GM21786 (cell line): ENCODE measurements around the gene TRDMT1.
"Not testable (repeated sequence)": the region's sequence is repeated elsewhere in the genome, so short reads cannot be mapped to it uniquely, and the experiment has no call there.

Source experiments
- ATAC-seq: cut with Tn5 transposase; IDR thresholded peaks from one replicate; pipeline ENCODE4 v1.9.1; 2021; ENCODE audit not compliant: unreplicated experiment

Gene TRDMT1

GRCh38 chr10:17141504-17142229 lies 59.8 kb downstream of the TRDMT1 start:
- no peak for ATAC-seq

DNA sequence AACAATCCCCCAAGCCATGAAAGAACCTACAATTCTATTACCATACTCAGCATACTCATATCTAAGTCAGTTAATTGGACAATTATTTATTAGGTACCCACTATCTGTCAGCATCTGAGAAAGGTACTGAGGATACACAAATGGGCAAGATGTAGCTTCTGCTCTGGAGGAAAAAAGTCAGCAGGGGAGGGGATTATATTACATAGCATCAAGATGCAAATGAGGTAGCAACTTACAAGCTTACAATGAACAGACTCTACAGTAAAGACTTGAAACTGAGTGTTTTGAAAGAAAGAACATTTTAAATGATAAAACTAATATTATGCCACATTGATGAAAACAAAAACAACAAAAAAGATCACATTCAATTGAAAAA lies 61.1 kb downstream of the TRDMT1 start:
- no peak for ATAC-seq

DNA sequence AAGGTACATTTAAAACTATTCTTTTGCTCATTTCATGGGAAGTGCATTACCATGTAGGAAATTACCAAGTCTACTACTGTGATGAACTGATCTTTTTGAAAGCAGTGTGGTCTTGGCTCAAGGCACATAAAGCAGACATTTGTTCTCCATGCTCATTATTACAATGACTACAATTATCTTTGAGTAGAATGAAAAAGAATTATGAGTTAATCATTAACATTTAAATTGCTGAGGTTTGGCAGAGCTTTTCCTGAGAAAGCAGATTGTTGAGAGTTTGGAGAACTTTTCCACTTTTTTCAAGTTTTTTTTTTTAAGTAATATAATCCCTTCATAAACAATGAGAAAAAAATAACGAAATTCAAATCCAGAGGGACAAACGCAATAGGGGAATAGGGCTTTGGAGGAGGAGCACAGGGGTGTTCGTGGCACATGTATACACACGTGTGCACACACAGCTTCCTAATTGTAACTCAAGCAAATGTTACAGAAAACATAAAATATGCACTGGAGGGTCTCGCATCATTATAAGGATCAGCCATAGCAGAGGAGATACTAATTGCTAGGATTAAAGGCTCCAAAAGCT lies 62.9 kb downstream of the TRDMT1 start:
- ATAC-seq, result no peak

DNA sequence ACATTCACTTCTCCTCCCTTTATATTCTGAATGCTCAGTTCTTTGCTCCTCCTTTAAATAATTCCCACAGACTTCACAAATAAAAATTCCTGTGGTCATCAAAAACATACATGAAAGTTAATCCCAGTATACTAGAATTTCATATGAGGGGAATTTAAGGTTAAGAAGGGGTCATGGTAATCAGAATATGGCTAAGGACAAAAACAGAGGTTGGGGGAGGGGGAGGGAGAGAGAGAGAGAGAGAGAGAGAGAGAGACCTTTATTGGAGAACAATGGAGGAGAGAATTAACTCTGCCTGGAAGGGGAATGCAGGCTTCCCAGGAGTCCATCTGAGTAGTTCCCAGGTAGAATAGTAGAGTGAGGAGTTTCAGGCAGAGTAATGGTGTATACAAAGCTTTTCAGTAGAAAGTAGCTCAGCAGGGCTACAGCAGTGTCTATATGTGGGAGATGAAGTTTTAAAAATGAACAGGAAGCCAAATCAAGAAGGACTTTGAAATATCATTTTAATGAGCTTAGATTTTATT lies 66.7 kb downstream of the TRDMT1 start:
- ATAC-seq, result no peak

- no peak for ATAC-seq
Measured at GRCh38 chr10:17134282-17134681, 67.2 kb downstream of the TRDMT1 start.

- no peak for ATAC-seq
Measured at GRCh38 chr10:17129741-17130140, 71.7 kb downstream of the TRDMT1 start, which contains the start of gene CUBN. Gene CUBN, minus strand, starts transcription at chr10:17129811. Its CDS starts 46 bp downstream, at chr10:17129765.

- ATAC-seq, result no peak
Measured at GRCh38 chr10:17128261-17128660, 73.2 kb downstream of the TRDMT1 start.

DNA sequence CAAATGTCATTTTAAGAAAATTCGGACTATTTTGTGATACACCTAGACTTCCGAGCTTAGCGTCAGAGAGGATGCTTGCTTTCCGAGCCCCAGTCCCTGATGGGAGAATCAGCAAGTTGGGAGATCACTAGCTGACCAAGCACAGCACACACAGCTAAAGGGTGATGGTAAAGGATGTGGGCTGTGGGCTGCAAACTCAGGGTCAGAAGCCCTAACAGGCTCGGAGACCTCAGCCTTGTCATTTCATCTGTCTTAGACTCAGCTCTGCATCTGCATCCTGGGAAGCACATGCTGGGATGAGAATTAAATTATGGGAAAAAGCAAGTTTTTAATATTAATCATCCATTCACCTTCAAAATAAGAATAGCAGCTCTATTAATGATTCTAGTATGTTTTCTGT lies 75.1 kb downstream of the TRDMT1 start:
- no peak for ATAC-seq

- ATAC-seq, result no peak
Measured at GRCh38 chr10:17125206-17125893, 76.1 kb downstream of the TRDMT1 start.

DNA sequence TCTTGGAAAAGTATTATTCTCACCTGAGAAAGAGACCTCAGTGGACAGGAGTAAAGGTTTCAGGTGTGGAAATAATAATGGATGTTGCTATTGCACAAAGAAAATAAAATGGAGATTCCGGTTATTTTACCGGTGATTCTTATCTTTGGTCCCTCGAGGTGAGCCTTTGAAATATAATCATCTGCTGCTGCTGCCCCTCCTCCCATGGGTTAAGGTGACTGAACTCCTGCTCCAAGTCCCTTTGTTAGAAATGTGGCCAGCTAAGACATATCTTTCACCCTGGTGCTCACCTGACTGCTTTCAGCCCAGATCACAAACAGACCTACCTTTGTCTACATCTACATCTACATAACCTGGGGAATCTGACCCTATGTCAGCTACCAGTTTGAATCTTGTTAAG lies 77.5 kb downstream of the TRDMT1 start:
- no peak for ATAC-seq

GRCh38 chr10:17122726-17123661 lies 78.5 kb downstream of the TRDMT1 start:
- ATAC-seq, result no peak

GRCh38 chr10:17122052-17122451 lies 79.4 kb downstream of the TRDMT1 start:
- ATAC-seq, result no peak

GRCh38 chr10:17120694-17121093 lies 80.8 kb downstream of the TRDMT1 start:
- ATAC-seq, result no peak

DNA sequence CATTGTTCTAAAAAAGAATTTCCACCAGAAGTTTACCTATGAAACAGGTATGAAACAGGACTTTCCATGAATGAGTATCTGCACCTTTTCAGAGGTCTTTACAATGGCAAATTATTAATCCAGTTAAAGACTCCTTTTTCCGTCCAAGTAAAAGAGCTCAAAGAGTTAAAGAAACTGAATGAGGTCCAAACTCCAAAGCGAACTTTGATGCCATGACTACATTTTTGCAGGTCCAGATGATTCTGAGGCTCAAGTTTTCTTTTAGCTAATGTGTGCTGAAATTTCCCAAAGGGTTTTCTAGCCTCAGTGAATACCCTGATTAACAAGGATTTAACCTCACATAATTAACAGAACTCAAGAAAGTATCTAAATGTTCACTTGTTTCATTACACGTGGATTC lies 81.6 kb downstream of the TRDMT1 start:
- ATAC-seq, result no peak

- ATAC-seq, result no peak
Measured at GRCh38 chr10:17116193-17116592, 85.3 kb downstream of the TRDMT1 start.

GRCh38 chr10:17115683-17116082 lies 85.8 kb downstream of the TRDMT1 start:
- ATAC-seq, result no peak

DNA sequence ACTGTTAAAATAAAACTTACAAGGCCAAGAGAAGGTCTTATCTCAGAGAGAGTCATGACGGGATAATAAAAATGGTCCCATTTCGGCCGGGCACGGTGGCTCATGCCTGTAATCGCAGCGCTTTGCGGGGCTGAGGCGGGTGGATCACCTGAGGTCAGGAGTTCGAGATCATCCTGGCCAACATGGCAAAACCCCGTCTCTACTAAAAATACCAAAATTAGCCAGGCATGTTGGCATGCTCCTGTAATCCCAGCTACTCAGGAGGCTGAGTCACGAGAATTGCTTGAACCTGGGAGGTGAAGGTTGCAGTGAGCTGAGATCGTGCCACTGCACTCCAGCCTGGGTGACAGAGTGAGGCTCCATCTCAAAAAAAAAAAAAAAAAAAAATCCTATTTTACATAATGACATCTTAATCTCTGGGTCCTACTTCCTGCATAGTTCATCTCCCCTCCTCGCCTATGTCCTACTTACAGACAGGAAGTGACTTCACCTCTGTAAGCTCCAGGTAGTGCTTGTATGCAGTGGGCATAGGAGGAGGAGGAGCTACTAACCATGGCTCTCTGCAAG lies 86.5 kb downstream of the TRDMT1 start:
- not testable (repeated sequence) for ATAC-seq

DNA sequence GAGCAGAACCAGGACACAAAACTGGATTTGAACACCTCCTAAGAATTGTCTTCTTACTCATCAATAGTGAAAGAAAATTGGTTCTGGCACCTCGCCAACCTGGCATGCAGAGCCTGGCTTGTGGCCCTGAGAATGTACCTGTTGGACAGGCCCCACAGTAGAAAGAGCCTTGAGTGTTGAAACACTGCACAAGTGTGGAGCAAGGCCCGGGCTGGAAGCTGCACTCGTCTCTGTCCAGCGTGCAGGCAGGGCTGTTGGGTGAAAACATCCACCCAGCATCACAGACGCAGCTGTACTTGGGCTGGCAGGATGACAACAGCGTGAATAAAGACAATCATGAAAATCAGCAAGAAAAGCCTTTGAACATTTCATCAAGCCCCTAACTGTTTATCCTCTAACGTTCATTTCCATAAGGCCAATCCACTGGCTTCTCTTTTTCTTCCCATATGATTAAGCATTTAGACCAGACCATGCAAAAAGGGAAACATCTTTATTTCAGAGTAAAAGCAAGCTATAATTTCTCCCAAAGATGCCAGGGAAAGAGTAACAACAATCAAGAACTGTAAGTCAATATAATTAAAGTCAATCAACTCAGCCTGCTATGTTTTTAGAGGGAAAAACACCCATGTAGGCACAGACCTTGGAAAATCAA lies 87.5 kb downstream of the TRDMT1 start:
- ATAC-seq, result no peak

GRCh38 chr10:17113346-17113745 lies 88.1 kb downstream of the TRDMT1 start:
- ATAC-seq, result no peak

DNA sequence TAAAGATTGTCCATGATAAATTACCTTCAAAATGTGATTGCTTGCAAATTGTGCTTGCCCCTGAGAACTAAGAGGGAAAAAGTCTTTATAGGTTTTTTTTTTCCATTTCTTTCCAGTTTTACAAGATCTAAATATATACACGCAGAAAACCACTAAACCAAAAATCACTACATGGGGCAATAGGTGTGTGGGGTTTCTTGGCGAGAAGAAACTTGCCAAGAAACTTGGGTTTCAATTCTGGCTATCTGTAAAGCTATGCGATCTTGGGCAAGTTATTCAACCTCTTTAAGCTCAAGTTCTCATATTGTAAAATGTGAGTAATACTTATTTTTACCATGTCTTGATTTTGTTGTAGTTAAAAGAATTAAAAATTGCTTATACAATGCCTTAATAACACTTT lies 88.9 kb downstream of the TRDMT1 start:
- no peak for ATAC-seq
